Measurements from ENCODE around the gene QRFP. TPM values are rescaled to one million over a fixed set of nuclear protein-coding genes. Genes with fewer than 3 reads are reported as not detected.

Gene QRFP
- total RNA-seq, 1 experiment from 2014 or later: not detected

- Histone ChIP-seq H3K27me3 (ENCODE audit: insufficient read depth, low read length) (peaks cover 7% of the 10 kb centered on the region; the same call in 1 of the 2 replicates), H2BK120ac (ENCODE audit: low read depth, low read length, poor library complexity, severe bottlenecking) (no peak overlapping the region), H3T11ph (ENCODE audit: low read length) (no peak overlapping the region), H3K23me2 (ENCODE audit: insufficient read length, low read depth, low read length, poor library complexity, severe bottlenecking) (peaks cover 9% of the 10 kb centered on the region), H3K23ac (ENCODE audit: insufficient read length, low read depth, low read length) (no peak overlapping the region), H3K9ac (ENCODE audit: extremely low read depth, insufficient read length, low read length) (no peak overlapping the region), H2BK15ac (ENCODE audit: low read depth, low read length) (no peak overlapping the region), H4K5ac (ENCODE audit: insufficient read length, low read depth, low read length) (no peak overlapping the region), H3K4me1 (ENCODE audit: insufficient read depth, low read length) (no peaks in the 10 kb centered on the region), H4K8ac (replicated peaks; ENCODE audit: insufficient read length, low read depth, low read length) (no peak overlapping the region), H3K14ac (ENCODE audit: insufficient read depth, low read length) (no peak overlapping the region), H3K79me2 (ENCODE audit: insufficient read depth, low read length) (no peaks in the 10 kb centered on the region), H2AFZ (ENCODE audit: low read length) (no peak overlapping the region), H3K18ac (ENCODE audit: insufficient read length, low read depth, low read length) (no peak overlapping the region), H3K4me2 (ENCODE audit: insufficient read depth, insufficient read length, low read length) (no peak overlapping the region), H2BK5ac (ENCODE audit: insufficient read length, low read length) (no peak overlapping the region), H3K9me3 (ENCODE audit: control insufficient read depth, low read depth, low read length) (no peaks in the 10 kb centered on the region), H3K79me1 (ENCODE audit: insufficient read depth, low read depth, low read length, poor library complexity, severe bottlenecking) (no peaks in the 10 kb centered on the region), H4K91ac (ENCODE audit: insufficient read length, low read depth, low read length) (no peak overlapping the region), H2BK12ac (ENCODE audit: insufficient read length, low read depth, low read length) (no peak overlapping the region), H3K4ac (ENCODE audit: low read depth, low read length) (no peak overlapping the region), H3K27ac (ENCODE audit: insufficient read length, low read depth, low read length) (no peak overlapping the region), H2AK5ac (ENCODE audit: insufficient read length, low read length) (no peak overlapping the region), H4K20me1 (ENCODE audit: control insufficient read depth, insufficient read depth, insufficient read length) (no peaks in the 10 kb centered on the region), H3K56ac (ENCODE audit: insufficient read length, low read depth, low read length) (no peak overlapping the region), H2BK20ac (ENCODE audit: low read depth, low read length, poor library complexity, severe bottlenecking) (no peak overlapping the region)
- DNase-seq: no peak
- Mint-ChIP-seq H3K4me1 (peaks cover 15 to 25% of the 10 kb centered on the region in 2 experiments), H3K27ac (no peak overlapping the region), H3K9me3 (peaks cover 0 to under 1% of the 10 kb centered on the region in 2 experiments; a peak in 1 of 5 replicates), H3K36me3 (ENCODE audit: insufficient read depth in 1 of 3, low read depth in 3 of 3) (no peaks in the 10 kb centered on the region), H3K4me3 (no peak overlapping the region; a peak in 1 of 5 replicates), H3K27me3 (ENCODE audit: low read depth) (peaks cover 57% of the 10 kb centered on the region)
- TF ChIP-seq CTCF (conservative IDR thresholded peaks at IDR 0.05): no peak
- no CpG with 5 or more reads among the region's 14 CpGs for WGBS (ENCODE audit: extremely low coverage, insufficient read length, low lambda C conversion rate)
These were observed 47.2 kb upstream of the QRFP start for GRCh38 chr9:130943777-130944176.
